ENCODE data around the gene LBH. TPM values are rescaled to one million over a fixed set of nuclear protein-coding genes. Genes with fewer than 3 reads are reported as not detected.

Gene LBH
- polyA plus RNA-seq, 1 experiment = 145 TPM

- H3K36me3 ChIP-seq (ENCODE audit: control insufficient read depth, insufficient read depth, low read length) = no peaks in the 10 kb centered on the region
- ChIA-PET POLR2A (no interaction called here), CTCF (interaction anchor here (1.1 to 4.8 kb wide), 4 partner anchors 10 to 487 kb away, joined by 3 to 23 read pairs (median 10); no protein-coding TSS in a partner anchor)
- DNase-seq (ENCODE audit: low read depth) = no peak
- TF ChIP-seq CTCF (IDR thresholded peaks at IDR 0.05; ENCODE audit: insufficient read depth, low read depth, low read length) = no peak
- peaks cover 9% of the 10 kb centered on the region for H3K27me3 ChIP-seq (ENCODE audit: control insufficient read depth, insufficient read depth, low read length)
- H3K4me3 ChIP-seq (ENCODE audit: low read depth, low read length) = no peak overlapping the region
Observed at GRCh38 chr2:30223413-30223874, 7.9 kb upstream of the LBH start.

- H3K36me3 ChIP-seq (ENCODE audit: control insufficient read depth, insufficient read depth, low read length) = no peaks in the 10 kb centered on the region
- DNase-seq (ENCODE audit: low read depth) = no peak
- H3K27me3 ChIP-seq (ENCODE audit: control insufficient read depth, insufficient read depth, low read length) = peaks cover 6% of the 10 kb centered on the region; the same call in 1 of the 2 replicates
- CTCF ChIA-PET = interaction anchor here (1.3 to 4.8 kb wide), 4 partner anchors 10 to 487 kb away, joined by 5 to 23 read pairs (median 10); no protein-coding TSS in a partner anchor
- no peak overlapping the region for H3K4me3 ChIP-seq (ENCODE audit: low read depth, low read length)
- no peak for TF ChIP-seq CTCF (IDR thresholded peaks at IDR 0.05; ENCODE audit: insufficient read depth, low read depth, low read length)
- POLR2A ChIA-PET = no interaction called here
Observed at GRCh38 chr2:30224151-30224550, 7.2 kb upstream of the LBH start.

- peaks cover 6% of the 10 kb centered on the region; the same call in 1 of the 2 replicates for H3K27me3 ChIP-seq (ENCODE audit: control insufficient read depth, insufficient read depth, low read length)
- ChIA-PET CTCF (interaction anchor here (1.1 to 4.8 kb wide), 6 partner anchors 11 to 486 kb away, joined by 4 to 23 read pairs (median 6); no protein-coding TSS in a partner anchor), POLR2A (no interaction called here)
- H3K4me3 ChIP-seq (ENCODE audit: low read depth, low read length) = peak overlapping the region; percentile 24
- TF ChIP-seq CTCF (IDR thresholded peaks at IDR 0.05; ENCODE audit: insufficient read depth, low read depth, low read length) = peak; percentile 26; the same call in 1 of the 2 replicates
- DNase-seq (ENCODE audit: low read depth) = peak; percentile 28
- no peaks in the 10 kb centered on the region for H3K36me3 ChIP-seq (ENCODE audit: control insufficient read depth, insufficient read depth, low read length)
Observed at GRCh38 chr2:30225131-30225762, 6.1 kb upstream of the LBH start.

GRCh38 chr2:30226144-30227032 lies 4.9 kb upstream of the LBH start:
- DNase-seq (ENCODE audit: low read depth) = no peak
- ChIA-PET CTCF (interaction anchor here (1.1 to 4.8 kb wide), 5 partner anchors 8 to 485 kb away, joined by 3 to 23 read pairs (median 6); no protein-coding TSS in a partner anchor), POLR2A (no interaction called here)
- no peak overlapping the region for H3K4me3 ChIP-seq (ENCODE audit: low read depth, low read length)
- no peak for TF ChIP-seq CTCF (IDR thresholded peaks at IDR 0.05; ENCODE audit: insufficient read depth, low read depth, low read length)
- H3K36me3 ChIP-seq (ENCODE audit: control insufficient read depth, insufficient read depth, low read length) = no peaks in the 10 kb centered on the region
- H3K27me3 ChIP-seq (ENCODE audit: control insufficient read depth, insufficient read depth, low read length) = peaks cover 3% of the 10 kb centered on the region; the same call in 1 of the 2 replicates

GRCh38 chr2:30229596-30229995 lies 1.7 kb upstream of the LBH start:
- TF ChIP-seq CTCF (IDR thresholded peaks at IDR 0.05; ENCODE audit: insufficient read depth, low read depth, low read length) = no peak
- DNase-seq (ENCODE audit: low read depth) = no peak
- no peak overlapping the region for H3K4me3 ChIP-seq (ENCODE audit: low read depth, low read length)
- POLR2A ChIA-PET = interaction anchor here (0.6 kb wide), 1 partner anchor 428 kb away, joined by 3 read pairs; no protein-coding TSS in a partner anchor
- no peaks in the 10 kb centered on the region for H3K36me3 ChIP-seq (ENCODE audit: control insufficient read depth, insufficient read depth, low read length)
- no peaks in the 10 kb centered on the region for H3K27me3 ChIP-seq (ENCODE audit: control insufficient read depth, insufficient read depth, low read length)
- CTCF ChIA-PET = interaction anchor here (0.6 to 1.6 kb wide), 8 partner anchors 11 to 482 kb away, joined by 3 to 5 read pairs (median 3); no protein-coding TSS in a partner anchor

Data from BJ (cell line).